H54 (cell line): Measurements from ENCODE around the gene TUSC2.

Experiments used
- DNase-seq: peaks from one replicate; pipeline ENCODE4 v3.0.0; 2011; ENCODE audit warnings: low spot score, mixed read lengths; ENCODE audit not compliant: insufficient read length
- FAIRE-seq: peaks from 3 replicates; lab custom pipeline; 2011; peaks lifted over from hg19 to GRCh38; lab: Jason Lieb, UNC
- POLR2A ChIP-seq: IDR thresholded peaks from 2 replicates; pipeline ENCODE4 v1.6.1; 2011; ENCODE audit warnings: low read depth, mild to moderate bottlenecking, low read length

Gene TUSC2

DNA sequence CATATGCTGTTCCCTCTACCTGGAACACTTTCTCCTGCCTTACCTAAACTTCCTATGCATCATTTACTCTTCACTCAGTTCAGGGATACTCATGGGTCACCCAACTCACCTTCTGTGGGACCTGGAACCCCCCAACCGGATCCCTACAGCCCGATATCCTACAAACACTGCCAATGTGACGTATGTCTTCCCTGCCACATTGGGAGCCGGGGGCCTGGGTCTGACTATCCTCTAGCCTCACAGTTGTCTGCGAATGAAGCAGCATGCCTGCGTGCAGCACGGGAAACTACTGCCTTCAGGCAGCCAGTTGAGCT, 22.1 kb upstream of the TUSC2 start:
- DNase-seq (no peak), FAIRE-seq (no peak)
- TF ChIP-seq POLR2A, result no peak

DNA sequence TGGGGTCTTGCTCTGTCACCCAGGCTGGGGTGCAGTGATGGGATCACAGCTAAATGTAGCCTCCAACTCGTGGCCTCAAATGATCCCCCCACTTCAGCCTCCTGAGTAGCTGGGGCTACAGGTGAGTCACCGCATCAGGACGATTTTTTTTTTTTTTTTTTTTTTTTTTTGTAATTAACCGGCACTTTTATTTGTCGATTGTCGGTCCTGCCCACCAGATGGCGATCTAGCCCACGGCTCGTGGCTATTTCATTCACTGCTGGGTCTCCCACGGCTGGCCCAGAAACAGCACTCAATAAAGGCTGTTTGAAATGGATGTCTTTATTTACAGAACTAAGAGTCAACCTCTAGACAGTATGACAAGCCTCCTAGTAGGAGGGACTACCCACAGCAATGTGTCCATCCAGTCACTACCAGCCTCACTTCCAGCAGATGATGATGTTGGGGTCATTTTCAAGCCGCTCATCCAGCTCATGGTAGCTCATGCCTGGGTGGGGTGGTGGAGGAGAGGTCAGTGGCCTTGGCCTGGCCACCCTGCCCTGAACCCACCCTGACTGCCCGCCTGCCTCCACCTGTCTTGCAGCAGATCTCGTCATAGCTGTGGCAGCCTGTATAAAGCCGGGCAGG, 19.3 kb upstream of the TUSC2 start:
- TF ChIP-seq POLR2A, result no peak
- peak; percentile 76 for DNase-seq
- FAIRE-seq, result no peak

DNA sequence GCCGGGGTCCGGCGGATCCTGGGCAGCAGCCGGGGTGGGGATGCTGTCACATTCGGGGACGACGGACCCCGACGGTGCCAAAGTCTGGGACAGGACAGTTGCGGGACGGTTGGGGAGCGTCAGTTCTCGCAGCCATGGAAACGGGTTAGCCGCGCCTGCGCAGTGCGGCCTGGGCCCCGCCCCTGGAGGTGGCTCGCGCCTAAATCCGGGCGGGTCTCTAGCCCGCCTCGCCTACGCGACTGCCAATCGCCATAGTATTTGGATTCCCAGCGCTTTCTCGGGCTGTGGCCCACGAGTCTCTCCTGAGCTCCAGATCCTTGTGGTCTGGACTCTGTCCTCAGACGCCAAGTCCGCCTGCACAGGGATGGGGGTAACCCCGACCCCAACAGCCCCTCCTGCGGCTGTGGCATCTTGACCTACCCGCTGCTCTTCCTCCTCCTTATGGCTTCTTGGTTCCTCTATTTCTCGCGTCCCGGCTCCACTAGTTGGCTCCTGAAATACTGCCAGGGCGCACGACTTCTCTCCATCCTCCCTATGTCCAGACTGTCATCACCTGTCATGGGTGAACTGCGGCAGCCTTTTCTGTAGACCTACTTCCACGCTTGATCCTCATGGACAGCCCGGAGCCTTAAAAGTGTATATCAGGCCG, 17.7 kb upstream of the TUSC2 start, which contains the start of gene ZMYND10:
Gene ZMYND10 (minus strand): TSS at position 147 of the 649 bp plus-strand sequence. CDS start 153 bp downstream, outside the sequence.
- FAIRE-seq (no peak), DNase-seq (no peak)
- TF ChIP-seq POLR2A, result no peak

DNA sequence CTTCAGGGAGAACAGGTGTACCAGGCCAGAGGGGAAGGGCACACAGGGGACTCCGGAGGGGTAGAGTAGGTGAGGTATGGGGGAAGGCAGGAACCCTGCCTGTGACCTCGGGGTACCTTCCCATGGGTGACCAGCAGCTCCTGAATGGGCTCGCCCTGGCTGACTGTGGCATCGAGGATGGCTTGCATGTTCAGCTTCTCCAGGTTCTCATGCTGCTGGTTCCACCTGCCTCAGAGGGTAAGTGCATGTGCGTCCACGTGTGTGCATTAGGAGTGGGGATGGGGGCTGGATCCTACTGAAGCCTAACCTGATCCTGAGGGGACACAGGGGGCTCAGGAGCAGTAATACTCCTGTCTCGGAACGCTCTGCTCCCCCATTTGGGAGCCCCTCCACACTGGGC, 17.0 kb upstream of the TUSC2 start:
- no peak for TF ChIP-seq POLR2A

DNA sequence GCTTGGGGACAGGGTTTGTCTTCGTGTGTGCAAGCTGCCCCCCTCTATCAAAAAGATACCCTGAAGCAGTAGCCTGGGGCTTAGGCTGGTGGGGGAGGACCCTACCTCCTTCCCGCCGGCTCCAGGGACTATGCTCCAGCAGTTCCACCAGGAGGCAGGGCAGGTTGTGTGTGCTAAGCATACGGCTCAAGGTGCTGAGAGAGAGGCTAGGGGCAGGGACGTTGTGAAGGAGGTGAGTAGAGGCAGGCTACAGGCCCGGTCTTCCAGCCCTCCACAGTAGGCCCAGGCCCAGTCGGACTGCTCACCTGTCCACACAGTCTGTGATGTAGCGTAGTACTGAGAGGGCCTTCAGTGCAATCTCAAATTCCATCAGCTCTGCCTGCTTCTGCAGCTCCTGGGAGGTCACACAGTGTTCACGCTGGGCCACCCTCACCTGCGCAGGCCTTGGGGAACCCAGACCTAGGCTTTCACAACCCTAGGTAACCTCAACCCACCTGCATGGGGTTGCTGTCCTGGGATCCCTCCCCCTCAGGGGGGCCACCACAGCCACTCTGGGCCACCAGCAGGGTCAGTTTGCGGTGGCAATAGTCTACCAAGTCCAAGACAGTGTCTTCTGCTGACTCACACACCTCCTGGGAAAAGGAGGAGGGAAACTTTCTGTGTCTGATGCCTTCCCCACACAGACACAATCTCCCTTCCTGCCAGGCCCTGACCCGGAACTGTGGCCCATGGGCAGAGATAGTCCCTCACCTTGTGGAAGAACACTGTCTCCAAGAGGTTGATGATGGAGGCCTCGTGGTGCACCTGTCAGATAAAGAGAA, 15.0 kb upstream of the TUSC2 start:
- no peak for TF ChIP-seq POLR2A
- DNase-seq, result no peak
- no peak for FAIRE-seq

More for the DNA sequence above, 17.0 kb upstream of the TUSC2 start:
- no peak for FAIRE-seq
- DNase-seq, result no peak

DNA sequence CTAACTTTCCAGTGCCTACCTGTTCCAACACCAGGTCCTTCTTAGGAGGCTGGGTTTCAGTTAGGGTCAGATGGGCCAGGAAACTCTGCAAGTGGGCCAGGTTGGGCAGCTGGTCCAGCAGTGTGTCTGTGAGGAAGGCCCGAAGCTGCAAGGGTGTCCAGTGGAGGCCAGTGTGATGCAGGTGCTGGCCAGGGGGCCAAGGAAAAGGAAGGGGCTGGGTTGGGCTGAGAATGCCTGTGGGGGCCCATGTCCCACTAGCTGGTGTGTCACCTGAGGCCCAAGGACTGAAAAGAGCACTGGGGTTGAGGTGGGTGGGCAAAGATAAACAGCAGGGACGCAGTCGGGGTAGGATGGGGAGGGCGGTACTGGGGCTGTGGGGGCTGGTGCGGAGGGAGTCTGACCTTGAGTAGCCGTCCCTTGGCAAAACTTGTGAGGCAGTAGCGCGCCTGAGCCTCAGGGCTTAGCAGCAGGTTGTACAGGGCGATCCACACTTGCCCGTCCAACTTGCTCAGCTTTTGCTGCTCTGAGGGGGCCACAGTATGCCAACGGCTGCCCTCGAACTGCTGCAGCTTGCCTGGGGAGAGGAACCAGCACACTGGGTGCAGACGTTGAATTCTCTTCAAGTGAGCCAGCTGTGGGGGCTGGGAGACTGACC, 14.1 kb upstream of the TUSC2 start:
- DNase-seq (no peak), FAIRE-seq (no peak)
- no peak for TF ChIP-seq POLR2A

DNA sequence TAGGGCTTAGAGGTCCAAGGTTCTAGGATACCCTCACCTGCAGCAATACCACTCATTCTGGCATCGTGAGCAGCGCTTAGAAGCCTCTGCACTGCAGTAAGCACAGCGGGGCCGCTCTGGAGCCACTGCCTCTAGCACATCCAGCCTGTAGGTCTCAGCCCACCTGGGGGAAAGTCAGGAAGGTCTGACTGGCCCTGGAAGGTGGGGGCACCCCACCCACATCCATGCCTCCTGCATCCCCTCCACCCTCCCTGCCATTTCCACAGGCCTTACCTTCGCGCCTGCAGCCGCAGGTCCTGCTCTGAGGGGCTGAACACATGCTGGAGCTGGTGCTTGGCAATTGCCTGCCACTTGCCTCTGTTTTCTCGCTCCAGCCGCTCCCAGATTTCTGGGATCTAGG, 13.5 kb upstream of the TUSC2 start:
- DNase-seq (no peak), FAIRE-seq (no peak)
- no peak for TF ChIP-seq POLR2A

DNA sequence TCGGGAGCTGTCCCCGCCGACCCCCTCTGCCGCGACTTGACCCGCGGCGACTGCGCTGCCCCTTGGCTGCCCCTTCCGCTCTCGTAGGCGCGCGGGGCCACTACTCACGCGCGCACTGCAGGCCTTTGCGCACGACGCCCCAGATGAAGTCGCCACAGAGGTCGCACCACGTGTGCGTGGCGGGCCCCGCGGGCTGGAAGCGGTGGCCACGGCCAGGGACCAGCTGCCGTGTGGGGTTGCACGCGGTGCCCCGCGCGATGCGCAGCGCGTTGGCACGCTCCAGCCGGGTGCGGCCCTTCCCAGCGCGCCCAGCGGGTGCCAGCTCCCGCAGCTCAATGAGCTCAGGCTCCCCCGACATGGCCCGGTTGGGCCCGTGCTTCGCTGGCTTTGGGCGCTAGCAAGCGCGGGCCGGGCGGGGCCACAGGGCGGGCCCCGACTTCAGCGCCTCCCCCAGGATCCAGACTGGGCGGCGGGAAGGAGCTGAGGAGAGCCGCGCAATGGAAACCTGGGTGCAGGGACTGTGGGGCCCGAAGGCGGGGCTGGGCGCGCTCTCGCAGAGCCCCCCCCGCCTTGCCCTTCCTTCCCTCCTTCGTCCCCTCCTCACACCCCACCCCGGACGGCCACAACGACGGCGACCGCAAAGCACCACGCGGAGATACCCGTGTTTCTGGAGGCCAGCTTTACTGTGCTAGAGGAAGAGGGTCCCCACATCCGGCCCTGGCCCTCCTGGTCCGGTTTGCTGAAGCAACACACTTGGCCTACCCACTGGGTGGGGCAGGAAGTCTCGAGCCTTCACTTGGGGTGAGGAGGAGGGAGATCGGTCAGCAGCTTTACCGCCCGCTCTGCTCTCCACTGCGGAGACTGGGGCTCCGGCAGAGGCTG, 12.7 kb upstream of the TUSC2 start, which contains the start of gene RASSF1:
Gene RASSF1 (minus strand): TSS at position 389 of the 882 bp plus-strand sequence. CDS start 31 bp downstream, at position 358.
- no peak for FAIRE-seq
- DNase-seq, result no peak
- no peak for TF ChIP-seq POLR2A

DNA sequence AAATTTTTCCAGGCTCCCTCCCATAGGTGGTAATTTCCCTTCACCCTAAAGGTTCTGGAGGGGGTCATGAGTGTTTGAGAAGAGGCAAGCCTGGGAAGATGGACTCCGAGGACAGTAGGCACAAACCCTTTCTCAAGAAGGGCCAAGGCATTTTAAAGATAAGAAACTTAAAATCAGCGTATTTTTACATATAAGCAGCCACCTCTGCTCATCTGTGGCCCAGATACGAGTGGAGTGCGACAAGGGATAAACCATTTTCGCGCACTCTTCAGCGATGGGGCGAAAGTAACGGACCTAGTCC, 12.1 kb upstream of the TUSC2 start:
- no peak for TF ChIP-seq POLR2A
- no peak for DNase-seq

DNA sequence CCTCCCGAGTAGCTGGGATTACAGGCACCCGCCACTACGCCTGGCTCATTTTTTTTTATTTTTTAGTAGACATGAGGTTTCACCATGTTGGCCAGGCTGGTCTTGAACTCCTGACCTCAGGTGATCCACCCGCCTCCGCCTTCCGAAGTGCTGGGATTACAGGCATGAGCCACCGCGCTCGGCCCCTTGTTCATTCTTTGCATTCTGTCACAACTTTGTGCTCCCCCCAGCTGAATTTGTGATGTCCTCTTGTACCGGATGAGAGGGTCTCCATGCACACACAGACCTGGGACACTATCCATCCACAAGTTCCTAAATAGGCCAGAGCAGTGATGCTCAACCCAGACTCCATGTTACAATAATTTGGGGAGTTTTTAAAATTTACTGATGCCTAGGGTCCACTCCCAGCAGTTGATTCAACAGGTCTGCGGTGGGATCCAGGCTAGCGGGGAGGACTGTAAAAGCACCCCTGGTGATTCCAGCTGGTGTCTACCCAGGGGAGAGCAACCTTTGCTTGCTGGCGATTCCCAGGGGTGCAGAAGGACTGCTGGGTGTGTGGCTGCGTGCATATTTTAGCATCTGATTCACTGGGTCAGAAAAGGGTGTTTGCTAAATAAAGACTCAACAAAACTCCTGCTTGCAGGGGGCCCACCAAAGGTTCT, 11.6 kb upstream of the TUSC2 start:
- FAIRE-seq, result no peak

More for the DNA sequence above, 12.1 kb upstream of the TUSC2 start:
- FAIRE-seq, result no peak

DNA sequence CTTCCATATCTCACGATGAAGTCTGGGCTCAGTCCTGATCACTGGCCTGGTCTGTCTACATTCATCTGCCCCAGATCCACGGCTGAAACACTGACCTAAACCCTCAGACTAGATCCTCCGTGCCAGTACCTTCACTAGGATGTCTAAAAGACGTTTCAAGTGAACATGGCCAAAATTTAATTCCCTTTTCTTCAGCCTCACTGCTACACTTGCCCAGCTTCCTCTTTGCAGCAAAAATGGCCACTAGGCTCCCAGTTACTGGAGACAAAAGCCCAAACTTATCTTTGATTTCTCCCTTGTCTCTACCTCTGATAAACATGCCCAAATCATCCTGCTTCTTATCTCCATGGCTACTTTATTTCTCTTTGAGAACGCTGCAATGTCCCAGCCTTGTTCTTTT, 10.9 kb upstream of the TUSC2 start:
- FAIRE-seq (no peak), DNase-seq (no peak)
- no peak for TF ChIP-seq POLR2A

More for the DNA sequence above, 11.6 kb upstream of the TUSC2 start:
- TF ChIP-seq POLR2A, result no peak
- DNase-seq, result no peak

DNA sequence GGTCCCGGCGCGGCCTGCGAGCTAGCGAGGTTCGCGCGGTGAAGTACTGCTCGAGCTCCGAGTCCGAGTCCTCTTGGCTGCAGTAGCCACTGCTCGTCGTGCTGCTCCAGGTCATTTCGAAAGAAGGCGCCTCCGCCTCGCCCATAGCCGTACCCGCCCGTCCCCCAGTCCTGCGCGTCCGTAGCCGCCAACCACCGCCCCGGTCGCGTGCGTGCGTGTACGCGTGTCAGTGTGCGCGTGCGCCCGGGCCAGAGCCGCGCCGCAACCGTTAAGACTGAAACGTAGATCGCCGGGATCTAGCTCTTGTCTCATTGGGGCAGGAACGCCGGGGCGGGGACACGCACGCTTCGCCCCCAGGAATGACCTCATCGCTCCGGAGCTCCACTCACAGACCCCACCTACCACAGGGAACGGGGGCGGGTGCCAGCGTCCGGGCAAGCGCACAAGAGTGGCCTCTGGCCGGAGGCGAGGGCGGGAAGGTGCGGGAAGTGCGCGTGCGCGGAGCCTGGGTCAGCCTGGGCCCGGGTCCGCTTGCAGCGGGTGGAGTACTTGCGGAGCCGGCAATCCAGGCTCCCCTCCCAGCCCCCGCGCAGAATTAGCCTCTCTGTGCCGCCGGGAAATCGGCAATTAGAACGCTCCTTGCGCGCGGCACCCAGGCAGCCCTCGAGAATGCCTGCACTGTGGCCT, 9.3 kb upstream of the TUSC2 start:
- peak; percentile 86 for TF ChIP-seq POLR2A
- DNase-seq (peak; percentile 100), FAIRE-seq (peak; percentile 68)
